Left ventricle myocardium inferior (tissue), 1 donor: ENCODE measurements around the gene SLC38A5. TPM values are rescaled to one million over a fixed set of nuclear protein-coding genes. Genes with fewer than 3 reads are reported as not detected.
"Not testable (repeated sequence)": the region's sequence is repeated elsewhere in the genome, so short reads cannot be mapped to it uniquely, and the experiment has no call there.

Experiments used
- DNase-seq: peaks from one replicate; pipeline ENCODE4 v3.0.0-alpha.2; 2020
- H3K27ac ChIP-seq: fragments of 200-600 bp; replicated peaks from 2 replicates; pipeline ENCODE4 v1.8.0; 2021
- H3K27me3 ChIP-seq: fragments of 200-600 bp; 2 replicates; pipeline ENCODE4 v1.8.0; 2021; ENCODE audit warnings: low read depth
- H3K36me3 ChIP-seq: fragments of 200-600 bp; 2 replicates; pipeline ENCODE4 v1.8.0; 2021
- H3K4me1 ChIP-seq: fragments of 200-600 bp; 2 replicates; pipeline ENCODE4 v1.8.0; 2021
- H3K4me3 ChIP-seq: fragments of 200-600 bp; 2 replicates; pipeline ENCODE4 v1.8.0; 2021; ENCODE audit warnings: mild to moderate bottlenecking, moderate library complexity
- H3K9me3 ChIP-seq: fragments of 200-600 bp; replicated peaks from 2 replicates; pipeline ENCODE4 v1.8.0; 2021
- CTCF ChIP-seq: fragments of 200-600 bp; IDR thresholded peaks from 2 replicates; pipeline ENCODE4 v1.8.0; 2021; ENCODE audit warnings: antibody characterized with exemption, mild to moderate bottlenecking, borderline replicate concordance
- intact Hi-C: fragments of 100-400 bp; cut with micrococcal nuclease; formaldehyde crosslinking; loops from one replicate; pipeline ENCODE4 v1.11.0; 2022
- long read RNA-seq: library from polyadenylated mRNA; unstranded; transcript quantifications from one replicate; pipeline ENCODE4 v2.0.0, GENCODE V29; 2021
- total RNA-seq: library from RNA; stranded (reverse); fragmentation: NEBNext Ultra II Directional; extraction: Animal tissue kit (Norgen Biotek cat#: 25700); gene quantifications from one replicate; pipeline ENCODE4 v1.2.1, GENCODE V29; 2021
- donor health status: DM: no; HTN: yes; CAD: no; lungs with severe emphysema.

Gene SLC38A5
- total RNA-seq: 0.71 TPM
- long read RNA-seq: 0 reads

DNA sequence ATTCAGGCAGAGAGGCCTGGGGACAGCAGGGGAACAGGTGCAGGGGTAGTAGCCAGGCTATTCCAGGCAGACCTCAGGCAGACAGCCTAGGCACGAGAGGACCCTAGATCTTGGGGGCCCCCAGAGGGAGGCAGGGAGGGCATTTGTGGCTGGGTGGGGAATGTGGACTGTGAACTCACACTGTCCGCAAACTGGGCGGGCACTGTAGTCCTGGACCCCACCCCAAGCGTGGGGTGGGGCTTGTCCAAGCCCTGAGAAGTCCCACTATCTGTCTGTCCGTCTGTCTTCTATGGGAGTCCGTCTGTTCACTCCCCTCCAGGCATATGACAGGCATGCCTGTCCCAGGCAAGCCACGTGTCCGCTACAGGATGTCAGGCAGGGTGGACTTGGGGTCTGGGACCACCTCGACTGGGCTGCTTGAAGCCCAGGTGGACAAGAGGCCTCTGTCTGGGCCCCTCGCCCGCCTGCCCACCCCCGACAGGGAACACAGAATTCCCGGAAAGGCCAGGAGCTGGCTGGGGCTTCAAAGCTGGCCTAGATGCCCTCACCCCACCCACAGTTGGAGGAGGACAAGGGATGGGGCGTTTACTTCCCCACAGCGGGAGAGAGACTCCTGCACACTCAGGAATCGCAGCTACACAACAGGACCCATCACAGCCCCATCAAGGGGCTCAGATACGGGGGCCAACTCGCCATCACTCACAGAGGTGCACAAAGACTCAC, at the start of gene SLC38A5:
Gene SLC38A5, minus strand, starts transcription at position 151 of the 723 bp plus-strand sequence. CDS start 2,336 bp downstream, outside the sequence.
- Histone ChIP-seq H3K4me3 (no peak within 1 kb of the TSS), H3K36me3 (no peaks in the 10 kb centered on the region), H3K27me3 (peaks cover 12% of the 10 kb centered on the region), H3K27ac (no peak within 1 kb of the TSS), H3K9me3 (no peaks in the 10 kb centered on the region), H3K4me1 (peaks cover 7% of the 10 kb centered on the region)
- no peak for DNase-seq
- no peak for TF ChIP-seq CTCF
- intact Hi-C loops: no loop called here

GRCh38 chrX:48519481-48519880, 49.4 kb upstream of the SLC38A5 start:
- intact Hi-C loops, H3K4me1 ChIP-seq, H3K4me3 ChIP-seq, H3K9me3 ChIP-seq, H3K27me3 ChIP-seq, DNase-seq, H3K36me3 ChIP-seq, H3K27ac ChIP-seq: not testable (repeated sequence)

GRCh38 chrX:48516987-48517386, 46.9 kb upstream of the SLC38A5 start:
- Histone ChIP-seq H3K9me3 (no peaks in the 10 kb centered on the region), H3K4me3 (no peak overlapping the region), H3K4me1 (no peaks in the 10 kb centered on the region), H3K36me3 (peaks cover 7% of the 10 kb centered on the region), H3K27ac (peak overlapping the region; percentile 63), H3K27me3 (no peaks in the 10 kb centered on the region)
- DNase-seq: no peak
- TF ChIP-seq CTCF: no peak
- intact Hi-C loops: no loop called here

- Histone ChIP-seq H3K27ac (peak overlapping the region; percentile 63), H3K4me3 (no peak overlapping the region), H3K9me3 (no peaks in the 10 kb centered on the region)
Measured at GRCh38 chrX:48516285-48516684, 46.2 kb upstream of the SLC38A5 start.

DNA sequence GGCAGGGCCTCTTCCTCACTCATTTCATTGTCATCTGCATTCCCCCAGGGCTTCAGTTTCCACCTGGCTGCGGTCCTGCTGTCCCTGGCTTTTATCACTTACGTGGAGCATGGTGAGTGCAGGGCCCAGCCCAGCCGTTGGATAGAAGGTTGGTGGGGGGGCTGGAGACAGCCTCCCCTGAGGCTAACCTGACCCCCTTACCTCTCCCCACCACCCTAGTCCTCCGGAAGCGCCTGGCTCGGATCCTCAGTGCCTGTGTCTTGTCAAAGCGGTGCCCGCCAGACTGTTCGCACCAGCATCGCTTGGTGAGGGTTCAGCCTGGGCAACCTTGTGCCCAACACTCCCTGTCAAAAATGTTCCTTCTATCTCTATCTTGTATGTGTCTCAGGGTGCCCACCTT, 45.8 kb upstream of the SLC38A5 start:
- peaks cover 7% of the 10 kb centered on the region for H3K36me3 ChIP-seq
- no peak overlapping the region for H3K4me3 ChIP-seq
- no peaks in the 10 kb centered on the region for H3K4me1 ChIP-seq
- TF ChIP-seq CTCF: no peak
- no peaks in the 10 kb centered on the region for H3K27me3 ChIP-seq
- no peaks in the 10 kb centered on the region for H3K9me3 ChIP-seq
- intact Hi-C loops: no loop called here
- peak overlapping the region; percentile 63 for H3K27ac ChIP-seq
- DNase-seq: no peak

More at GRCh38 chrX:48516285-48516684, 46.2 kb upstream of the SLC38A5 start:
- intact Hi-C loops: no loop called here
- TF ChIP-seq CTCF: no peak
- DNase-seq: no peak
- peaks cover 7% of the 10 kb centered on the region for H3K36me3 ChIP-seq
- H3K27me3 ChIP-seq: no peaks in the 10 kb centered on the region
- H3K4me1 ChIP-seq: no peaks in the 10 kb centered on the region

DNA sequence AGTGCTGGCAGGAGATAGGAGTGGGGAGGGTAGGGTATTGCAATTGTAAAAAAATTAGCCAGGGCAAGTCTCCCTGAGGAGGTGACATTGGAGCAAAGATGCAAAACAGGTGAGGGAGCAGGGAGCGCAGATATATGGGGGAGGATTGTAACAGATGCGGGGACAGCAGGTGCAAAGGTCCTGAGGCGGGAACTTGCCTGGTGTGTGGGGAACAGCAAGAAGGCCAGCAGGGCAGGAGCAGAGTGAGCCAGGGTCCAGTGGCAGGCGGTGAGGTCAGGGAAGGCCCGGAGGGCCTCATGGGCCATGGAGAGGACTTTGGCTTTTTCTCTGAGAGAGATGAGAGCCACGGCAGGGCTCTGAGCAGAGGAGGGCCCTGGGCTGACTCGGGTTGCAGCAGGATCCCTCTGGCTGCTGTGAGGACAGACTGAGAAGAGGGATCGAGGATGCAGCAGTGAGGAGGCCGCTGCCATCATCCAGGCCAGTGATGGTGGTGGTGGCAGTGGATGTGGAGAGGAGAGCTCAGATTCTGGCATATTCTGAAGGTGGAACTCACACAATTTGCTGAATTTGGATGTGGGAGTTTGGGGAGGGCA, 44.9 kb upstream of the SLC38A5 start:
- H3K36me3 ChIP-seq: peaks cover 7% of the 10 kb centered on the region
- intact Hi-C loops: loop anchor here (5.0 kb wide), 1 partner anchor 433 kb away; no protein-coding TSS in a partner anchor
- H3K9me3 ChIP-seq: no peaks in the 10 kb centered on the region
- DNase-seq: no peak
- no peak overlapping the region for H3K4me3 ChIP-seq
- TF ChIP-seq CTCF: no peak
- H3K27ac ChIP-seq: no peak overlapping the region
- H3K4me1 ChIP-seq: peaks cover 1% of the 10 kb centered on the region
- no peaks in the 10 kb centered on the region for H3K27me3 ChIP-seq
